Fibroblast of peridontal ligament (primary cell): ENCODE data around the gene SNAPC3.
"Not testable (repeated sequence)": the region's sequence is repeated elsewhere in the genome, so short reads cannot be mapped to it uniquely, and the experiment has no call there.

Experiments
- DNase-seq: peaks from one replicate; pipeline ENCODE4 v3.0.0-alpha.2; 2010; ENCODE audit errors: extremely low read depth

Gene SNAPC3

DNA sequence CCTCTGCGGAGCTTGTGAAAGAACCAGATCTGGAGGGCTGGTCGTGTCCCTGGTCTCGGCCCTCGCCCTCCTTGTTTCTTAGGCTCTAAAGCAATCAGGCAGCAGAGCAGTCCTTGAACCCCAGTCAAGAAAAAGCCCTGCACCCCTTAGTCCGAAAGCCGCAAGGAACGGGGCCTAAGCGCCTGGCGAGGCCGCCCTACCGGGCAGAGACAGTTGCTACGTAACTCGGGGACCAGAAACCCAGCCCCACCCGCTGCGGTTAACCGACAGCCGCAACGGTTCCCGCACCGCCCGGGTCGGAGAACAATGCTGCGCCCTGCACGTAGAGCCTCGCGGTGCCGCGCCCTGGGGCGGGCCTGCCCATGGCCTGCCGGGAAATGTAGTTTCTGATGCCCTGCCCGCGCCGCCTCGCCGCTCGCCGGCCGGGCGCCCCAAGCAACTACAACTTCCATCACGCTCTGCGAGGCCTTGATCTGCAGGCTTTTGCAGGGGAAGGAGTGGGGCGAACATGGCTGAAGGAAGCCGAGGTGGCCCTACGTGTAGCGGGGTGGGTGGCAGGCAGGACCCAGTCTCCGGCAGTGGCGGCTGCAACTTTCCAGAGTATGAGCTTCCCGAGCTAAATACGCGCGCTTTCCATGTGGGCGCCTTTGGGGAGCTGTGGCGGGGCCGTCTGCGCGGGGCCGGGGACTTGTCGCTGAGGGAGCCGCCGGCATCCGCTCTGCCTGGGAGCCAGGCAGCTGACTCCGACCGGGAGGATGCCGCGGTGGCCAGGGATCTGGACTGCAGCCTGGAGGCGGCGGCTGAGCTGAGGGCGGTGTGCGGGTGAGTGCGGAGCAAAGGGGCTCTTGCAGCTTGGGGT lies at the start of gene SNAPC3:
SNAPC3 (plus strand) TSS at position 505 of the 859 bp plus-strand sequence; CDS start at position 509, 4 bp downstream.
- DNase-seq: peak; percentile 89

DNA sequence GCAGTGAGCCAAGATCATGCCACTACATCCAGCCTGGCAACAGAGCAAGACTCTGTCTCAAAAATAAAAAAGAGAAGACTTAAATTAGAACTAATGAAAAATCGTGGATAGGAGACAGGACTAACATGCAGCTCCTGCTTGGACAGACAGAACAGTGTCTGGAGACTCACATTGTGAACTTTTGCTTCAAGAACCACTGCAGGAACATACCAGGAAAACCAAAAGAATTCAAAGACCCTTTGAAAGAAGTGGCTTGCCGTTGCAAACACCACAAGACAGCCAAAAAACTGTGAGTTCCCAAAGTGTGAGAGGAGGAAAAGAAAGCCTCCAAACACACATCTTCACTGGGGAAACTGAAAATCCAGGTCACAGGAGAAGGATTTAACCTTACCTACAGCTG lies 48.8 kb upstream of the SNAPC3 start:
- DNase-seq: no peak

DNA sequence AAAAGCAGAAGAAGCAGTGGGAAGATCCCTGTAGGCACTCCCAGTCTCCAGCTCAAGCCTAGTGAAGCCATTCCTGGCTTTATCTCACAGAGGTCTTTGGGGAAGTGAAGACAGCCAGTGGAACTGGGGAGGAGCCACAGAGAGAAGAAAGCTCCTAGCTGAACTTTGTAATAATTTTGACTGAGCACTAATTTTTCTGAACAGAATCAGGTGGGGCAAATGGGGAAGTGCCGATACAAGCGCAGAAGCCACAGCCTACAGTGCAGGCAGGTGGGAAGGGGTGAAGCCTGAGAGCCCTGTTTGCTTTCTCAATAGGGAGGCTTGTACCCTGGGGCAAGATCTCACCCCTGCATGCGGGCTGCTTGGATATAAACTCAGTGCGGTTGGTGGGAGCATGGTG lies 48.4 kb upstream of the SNAPC3 start:
- DNase-seq: no peak

DNA sequence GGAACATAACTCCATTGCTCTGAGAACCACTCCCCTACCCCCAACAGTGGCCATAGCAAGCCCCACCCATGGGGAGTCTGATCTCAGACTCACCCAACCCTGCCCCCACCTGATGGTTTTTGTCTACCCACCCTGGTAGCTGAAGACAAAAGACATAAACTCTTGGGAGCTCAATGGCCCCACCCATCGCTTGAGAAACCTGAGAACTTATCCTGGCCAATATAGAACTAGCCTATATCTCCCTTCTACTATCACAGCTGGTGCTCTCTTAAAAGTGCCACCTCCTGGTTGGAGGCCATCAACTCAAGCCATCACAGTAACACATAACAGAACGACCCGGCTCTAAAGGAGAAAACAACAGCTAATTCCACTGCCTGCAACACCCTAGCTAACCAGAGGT lies 47.9 kb upstream of the SNAPC3 start:
- no peak for DNase-seq

DNA sequence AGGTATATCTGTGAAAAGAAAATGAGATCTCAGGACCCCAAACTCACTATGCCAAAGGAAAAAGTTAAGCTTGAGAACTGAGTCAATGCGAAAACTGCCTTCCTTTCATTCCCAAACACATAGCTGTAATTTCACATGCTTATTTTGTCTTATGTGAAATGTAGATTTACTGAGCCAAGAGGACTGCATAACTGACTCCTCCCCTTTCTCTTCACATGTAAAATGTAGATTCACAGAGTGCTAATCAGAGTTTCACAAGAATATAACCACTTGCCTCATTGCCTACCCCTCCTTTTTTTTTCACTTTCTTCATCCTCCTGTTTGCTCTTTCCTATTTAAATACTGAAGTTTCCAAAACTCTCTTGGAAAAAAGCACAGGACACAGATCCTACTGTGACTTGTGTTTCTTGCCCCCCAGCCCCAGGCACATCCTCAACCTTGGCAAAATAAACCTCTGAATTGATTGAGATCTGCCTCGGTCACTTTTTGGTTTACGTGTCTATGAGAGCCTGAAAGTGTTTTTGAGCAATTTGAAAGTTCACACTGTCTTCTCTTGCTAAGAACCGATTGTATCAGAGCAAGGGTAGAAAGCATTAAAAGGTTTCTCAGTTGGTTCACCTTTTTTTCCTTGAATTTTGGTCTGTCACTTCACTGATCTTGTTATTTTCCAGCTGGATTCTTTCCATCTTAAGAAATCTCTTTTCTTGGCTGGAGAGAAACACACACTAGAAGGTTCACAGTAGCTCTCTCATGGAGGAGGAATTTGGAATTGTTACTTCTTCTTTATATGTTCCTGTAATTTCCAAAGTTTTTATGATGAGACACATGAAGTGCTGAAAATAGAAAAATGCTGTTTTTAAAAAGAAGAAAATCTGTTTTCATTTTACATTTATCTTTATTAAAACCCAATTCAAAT lies 44.8 kb upstream of the SNAPC3 start:
- DNase-seq: peak; percentile 36

DNA sequence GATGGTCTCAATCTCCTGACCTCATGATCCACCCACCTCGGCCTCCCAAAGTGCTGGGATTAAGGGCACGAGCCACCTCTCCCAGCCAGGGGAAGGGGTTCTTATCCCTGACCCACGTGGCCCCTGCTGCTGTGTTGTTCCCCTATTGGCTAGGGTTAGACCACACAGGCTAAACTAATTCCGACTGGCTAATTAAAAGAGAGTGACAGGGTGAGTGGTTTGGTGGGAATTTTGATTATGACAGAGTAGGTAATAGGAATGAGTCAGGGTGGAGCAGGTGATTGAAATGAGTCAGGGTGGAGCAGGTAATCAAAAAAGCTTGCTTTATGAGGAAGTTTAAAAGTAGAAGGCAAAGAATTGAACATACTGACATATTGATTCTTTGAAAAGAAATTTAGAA lies 43.4 kb upstream of the SNAPC3 start:
- not testable (repeated sequence) for DNase-seq

DNA sequence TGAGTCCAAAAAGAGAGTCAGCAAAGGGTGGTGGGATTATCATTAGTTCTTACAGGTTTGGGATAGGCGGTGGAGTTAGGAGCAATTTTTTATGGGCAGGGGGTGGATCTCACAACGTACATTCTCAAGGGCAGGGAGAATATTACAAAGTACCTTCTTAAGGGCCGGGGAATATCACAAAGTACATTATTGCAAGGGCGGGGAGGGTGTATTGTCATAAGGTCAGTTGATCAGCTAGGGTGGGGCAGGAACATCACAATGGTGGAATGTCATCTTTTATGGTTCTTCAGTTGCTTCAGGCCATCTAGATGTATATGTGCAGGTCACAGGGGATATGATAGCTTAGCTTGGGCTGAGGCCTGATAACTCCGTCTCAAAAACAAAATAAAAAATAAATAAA lies 42.8 kb upstream of the SNAPC3 start:
- DNase-seq: not testable (repeated sequence)

DNA sequence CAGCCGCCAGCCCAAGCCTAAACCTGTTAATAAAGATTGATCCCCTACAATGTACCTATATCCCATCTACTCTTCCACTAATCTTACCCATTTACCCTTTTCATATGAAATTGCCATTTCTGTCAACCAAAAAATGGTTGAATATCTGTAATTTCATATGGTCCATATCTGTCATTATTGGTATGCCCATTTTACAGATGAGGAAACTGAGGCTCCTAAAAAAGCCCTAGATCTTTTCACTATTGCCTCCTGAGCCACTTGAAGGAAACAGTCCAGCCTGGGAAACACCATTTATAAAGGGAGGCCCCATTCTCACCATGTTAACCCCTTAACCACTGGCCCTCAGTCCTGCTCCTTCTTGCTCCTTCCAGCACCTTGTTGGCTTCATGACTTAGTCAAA lies 41.2 kb upstream of the SNAPC3 start:
- DNase-seq: no peak

DNA sequence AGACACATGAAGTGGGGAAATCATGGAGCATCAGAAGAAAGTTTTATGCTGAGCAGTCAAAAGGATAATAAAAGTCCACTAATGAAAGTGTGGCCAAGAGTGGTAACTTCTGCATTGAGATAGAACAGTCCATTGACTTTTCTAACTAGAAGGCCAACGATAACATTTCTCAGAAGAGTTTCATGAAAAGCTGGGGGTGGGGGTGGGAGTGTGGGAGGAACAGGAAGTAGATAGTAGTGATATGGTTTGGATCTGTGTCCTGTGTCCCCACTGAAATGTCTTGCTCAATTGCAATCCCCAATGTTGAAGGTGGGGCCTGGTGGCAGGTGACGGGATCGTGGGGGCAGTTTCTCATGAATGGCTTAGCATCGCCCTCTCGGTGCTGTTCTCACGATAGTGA lies 36.2 kb upstream of the SNAPC3 start:
- DNase-seq: no peak

DNA sequence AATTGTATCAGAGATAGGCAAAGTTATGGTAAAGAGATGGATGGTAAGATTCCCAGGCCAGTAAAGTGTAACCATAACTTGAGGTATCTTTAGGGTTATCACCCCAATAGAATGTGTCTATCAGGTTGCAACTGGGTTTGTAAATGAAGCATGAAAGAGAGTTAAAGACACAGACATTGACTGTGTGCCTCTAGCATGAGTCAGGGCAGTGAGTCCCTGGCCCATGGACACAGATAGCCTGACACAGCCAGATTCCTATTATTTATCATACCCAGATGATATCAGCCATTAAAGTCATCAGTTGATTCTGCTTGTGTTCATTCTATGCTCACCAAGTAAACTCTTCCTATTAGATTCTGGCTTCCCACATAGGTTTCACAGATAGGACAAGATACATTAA lies 33.5 kb upstream of the SNAPC3 start:
- DNase-seq: no peak

DNA sequence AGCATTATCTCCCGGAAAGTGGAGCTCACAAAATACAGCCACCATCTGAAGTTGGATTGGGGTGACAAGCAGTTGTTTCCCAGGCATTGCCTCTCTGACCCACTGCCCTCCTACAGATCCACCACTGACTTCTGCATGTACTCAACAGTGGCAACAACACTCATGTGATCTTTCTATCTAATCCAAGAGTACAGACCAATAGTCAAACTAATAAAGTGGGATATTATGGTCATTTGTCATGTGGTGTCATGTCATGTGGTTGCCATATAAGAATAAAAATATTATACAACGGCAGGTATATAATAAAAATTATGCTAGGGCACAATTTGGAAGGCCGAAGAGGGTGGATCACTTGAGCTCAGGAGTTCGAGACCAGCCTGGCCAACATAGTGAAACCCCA lies 33.0 kb upstream of the SNAPC3 start:
- DNase-seq: no peak

DNA sequence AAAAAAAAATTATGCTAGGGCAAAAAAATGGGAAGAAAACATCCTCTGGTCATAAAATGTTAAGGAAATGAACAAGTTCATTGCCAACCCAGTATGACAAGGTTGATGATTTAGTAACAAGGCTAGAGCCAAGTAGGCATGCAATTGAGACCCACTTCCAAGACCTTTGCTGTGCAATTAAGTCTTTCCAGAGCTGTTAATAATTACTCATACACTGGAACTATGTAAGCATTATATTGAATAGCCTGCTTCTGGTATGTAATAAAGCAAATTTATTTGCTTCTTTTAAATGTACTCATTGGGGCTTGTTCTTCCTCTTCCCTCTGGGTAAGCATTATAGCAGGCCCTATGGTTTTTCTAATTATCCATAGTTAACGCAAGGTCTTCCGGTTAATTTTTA lies 32.5 kb upstream of the SNAPC3 start:
- DNase-seq: no peak

DNA sequence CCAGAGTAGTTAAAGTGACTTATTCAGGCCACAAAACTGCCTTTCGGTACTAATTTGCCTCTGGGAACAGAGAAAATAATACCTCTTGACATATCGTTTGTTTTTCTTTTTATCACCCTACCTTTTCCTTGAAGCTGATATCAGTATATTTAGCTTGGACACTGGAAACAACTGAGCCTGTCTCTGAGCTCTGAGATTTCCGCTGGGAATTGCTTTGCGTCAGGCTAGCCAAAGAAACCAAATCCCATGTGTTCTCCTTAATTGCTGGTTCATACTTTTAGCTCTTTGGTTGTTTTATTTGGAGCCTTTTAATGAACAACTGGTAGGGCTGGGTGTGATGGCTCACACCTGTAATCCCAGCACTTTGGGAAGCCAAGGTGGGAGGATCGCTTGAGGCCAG lies 30.3 kb upstream of the SNAPC3 start:
- DNase-seq: no peak

DNA sequence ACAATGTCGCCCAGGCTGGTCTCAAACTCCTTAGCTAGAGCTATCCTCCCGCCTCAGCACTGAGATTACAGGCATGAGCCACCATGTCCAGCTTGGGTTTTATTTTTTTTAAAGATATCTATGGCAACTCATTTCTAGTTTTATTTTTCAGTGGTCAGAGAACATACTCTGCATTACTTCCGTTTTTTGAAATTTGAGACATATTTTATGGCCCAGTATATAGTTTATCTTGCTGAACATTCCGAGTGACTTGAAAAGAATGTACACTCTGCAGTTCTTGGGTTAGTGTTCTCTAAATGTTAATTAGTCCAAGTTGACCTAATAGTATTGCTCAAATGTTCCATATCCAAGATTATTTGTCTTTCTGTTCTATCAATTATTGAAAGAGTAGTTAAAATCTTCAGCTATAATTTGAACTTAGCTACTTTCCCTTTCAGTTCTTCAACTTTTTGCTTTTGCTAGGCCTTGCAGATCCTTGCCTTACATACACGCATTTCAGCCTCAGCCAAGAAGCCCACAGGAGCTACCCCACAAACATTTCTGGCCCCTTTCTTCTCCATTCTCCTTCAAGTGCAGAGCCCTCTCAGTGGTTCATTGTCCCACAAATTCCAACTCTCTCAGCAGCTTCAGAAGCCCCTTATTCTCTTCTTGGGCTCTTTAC lies 22.3 kb upstream of the SNAPC3 start:
- peak; percentile 41 for DNase-seq

DNA sequence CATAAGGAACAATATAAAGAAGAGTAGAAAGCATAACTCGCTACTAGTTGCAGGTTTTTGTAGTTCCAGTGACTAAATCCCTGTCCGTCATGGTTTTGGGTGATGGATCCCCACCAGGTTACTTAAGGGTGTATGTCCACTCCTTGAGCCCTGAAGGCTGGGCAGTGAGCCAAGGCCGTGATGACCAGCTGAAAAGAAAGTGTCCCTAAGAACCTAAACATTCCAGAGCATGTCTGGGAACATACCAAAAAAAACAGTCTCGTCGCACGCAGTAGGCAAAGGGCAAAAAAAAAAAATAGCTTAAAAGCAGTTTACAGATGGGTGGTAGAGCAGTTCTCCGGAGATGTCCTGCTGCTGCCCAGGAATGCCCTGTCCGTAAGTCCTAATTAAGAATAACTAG lies 21.4 kb upstream of the SNAPC3 start:
- no peak for DNase-seq

DNA sequence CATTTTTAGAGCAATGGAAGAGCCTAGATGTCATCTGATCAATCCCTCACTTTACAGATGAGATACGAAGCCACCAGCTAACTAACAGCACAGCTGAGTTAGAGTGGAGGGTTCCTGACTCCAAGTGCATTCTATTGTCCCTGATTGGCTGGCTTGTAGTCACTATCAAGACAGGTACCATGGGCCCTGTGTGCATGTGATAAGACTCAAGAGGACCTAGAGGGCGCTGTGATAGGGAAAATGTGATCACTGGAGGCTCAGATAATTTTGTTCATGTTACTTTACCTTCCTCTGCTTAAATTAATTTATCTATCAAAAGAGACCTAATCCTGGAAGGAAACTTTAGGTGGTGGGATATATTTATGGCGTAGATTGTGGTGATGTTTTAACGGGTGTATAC lies 19.5 kb upstream of the SNAPC3 start:
- DNase-seq: no peak

DNA sequence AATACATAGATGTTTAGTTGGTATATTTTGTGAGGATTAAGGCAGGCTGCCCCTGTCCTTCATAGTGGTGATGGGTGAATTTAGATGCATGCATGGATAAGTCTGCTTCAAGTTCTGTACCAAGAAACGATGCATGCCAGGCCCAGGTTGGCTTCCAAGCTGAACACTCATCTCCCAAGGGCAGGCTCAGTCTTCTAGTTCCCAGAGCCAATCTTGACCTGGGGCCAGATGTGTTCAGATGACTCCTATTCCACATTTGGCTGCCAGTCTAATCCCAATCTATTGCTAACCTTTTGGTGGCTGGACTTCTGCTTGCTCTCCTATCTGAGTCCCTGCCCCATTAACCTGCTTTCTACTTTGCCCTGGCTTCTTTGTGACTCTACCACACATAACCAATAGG lies 18.5 kb upstream of the SNAPC3 start:
- DNase-seq: peak; percentile 53

DNA sequence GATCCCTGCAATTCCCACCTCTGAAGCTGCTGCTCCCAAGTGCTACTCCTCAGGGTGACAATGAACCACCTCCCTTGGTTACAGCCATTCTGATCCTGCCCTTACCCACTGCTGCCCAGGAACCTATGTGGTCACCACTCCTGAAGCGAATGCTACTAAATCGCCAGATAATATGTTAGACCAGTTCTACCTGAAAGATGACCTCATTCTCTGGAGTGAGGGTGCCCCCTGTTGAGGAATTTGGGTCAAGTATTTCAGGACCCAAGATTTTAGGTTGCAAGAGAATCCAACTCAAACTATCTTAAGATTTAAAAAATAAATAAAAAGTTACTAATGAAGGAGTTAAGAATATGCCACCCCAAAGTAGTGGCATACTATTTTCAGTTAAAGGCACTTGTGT lies 5.8 kb upstream of the SNAPC3 start:
- peak; percentile 63 for DNase-seq

DNA sequence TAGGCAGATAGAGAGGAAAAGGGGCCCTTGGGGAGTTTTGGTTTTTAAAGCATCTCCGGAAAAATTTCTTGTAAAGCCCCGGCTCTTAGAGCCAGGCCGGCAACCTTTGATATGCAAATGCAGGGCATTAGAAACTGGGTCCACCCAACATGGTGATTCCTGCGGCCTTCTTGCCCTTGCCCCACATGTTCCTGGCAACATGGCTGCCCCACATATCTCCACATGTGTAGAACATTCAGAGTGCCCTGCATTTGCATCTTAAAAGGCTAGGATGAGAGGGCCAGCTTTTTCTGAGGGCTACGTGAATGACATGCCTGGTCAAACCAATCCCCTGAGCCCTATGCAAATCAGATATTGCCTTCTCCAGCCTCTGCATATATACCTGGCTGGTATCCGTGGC lies 5.0 kb upstream of the SNAPC3 start:
- no peak for DNase-seq

DNA sequence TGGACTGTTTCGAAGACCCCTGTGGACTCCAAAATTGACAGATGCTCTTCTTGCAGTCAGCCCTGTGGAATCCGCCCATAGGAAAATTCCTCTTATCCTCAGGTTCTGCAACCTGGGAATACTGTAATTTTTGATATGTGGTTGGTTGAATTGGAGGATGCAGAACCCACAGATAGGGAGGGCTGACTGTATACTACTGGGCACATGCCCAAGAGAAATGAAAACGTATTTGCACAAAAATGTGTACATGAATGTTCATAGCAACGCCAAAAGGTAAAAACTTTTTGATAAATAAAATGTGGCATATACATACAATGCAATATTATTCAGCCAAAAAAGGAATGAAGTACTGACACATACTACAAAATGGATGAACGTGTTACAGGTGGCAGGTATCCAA lies 1.9 kb upstream of the SNAPC3 start:
- no peak for DNase-seq

DNA sequence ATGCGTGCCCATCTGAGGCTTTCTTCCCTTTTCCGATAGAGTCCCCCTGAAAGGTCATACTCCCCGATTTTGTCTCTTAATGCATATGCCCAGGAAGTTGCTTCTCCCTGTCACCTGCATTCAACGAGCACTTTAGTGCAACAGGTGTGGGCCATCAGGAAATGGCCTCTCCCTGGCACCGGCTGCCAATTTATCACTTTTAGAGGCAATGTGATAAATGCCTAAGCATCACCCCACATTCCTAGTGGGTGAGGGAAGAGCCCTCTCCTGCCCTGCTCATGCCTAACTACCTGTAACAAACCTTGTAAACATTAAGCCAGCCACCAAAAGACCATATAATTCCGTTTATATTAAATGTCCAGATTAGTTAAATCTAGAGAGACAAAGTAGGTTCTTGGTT lies 1.1 kb upstream of the SNAPC3 start:
- no peak for DNase-seq

DNA sequence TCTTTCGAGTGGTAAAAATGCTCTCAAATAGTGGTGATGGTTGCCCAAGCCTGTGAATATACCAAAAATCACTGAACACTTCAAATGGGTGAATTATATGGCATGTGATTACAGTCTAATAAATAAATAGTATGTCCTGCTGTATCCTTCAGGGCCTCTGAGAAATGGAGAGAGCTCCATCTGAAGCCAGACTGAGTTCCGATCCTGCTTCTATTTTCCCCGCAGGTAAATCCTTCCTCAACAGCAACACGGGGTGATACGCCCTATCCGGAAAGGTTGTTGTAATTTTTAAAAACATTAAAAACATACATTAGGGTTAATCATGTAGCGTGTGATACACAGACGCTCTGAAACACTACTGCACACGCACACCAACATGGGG lies 695 bp upstream of the SNAPC3 start:
- DNase-seq: no peak
